MM.1S (cell line): ENCODE data around the gene JPH3.

Experiments
- CTCF ChIP-seq: fragments of 300-600 bp; sonication (generic); IDR thresholded peaks from 2 replicates; pipeline ENCODE4 v1.5.1; 2016; ENCODE audit warnings: antibody characterized with exemption, low read length, mixed read lengths
- EZH2phosphoT487 ChIP-seq: fragments of 300-600 bp; sonication (generic); IDR thresholded peaks from 2 replicates; pipeline ENCODE4 v1.6.1; 2018; ENCODE audit warnings: antibody characterized with exemption, low read length

GRCh38 chr16:87696726-87697125 lies 94.4 kb downstream of the JPH3 start:
- TF ChIP-seq EZH2phosphoT487 (no peak), CTCF (no peak)
